Small intestine (tissue), 7 donors: ENCODE measurements around the gene AFM. TPM values are rescaled to one million over a fixed set of nuclear protein-coding genes. Genes with fewer than 3 reads are reported as not detected.

Experiments
- DNase-seq, 2 donors: peaks; one replicate each; pipeline versions ENCODE4 v3.0.0 to v3.0.0-alpha.2; 2013
- FAIRE-seq: peaks from 2 replicates; lab custom pipeline; 2012; peaks lifted over from hg19 to GRCh38; lab: Jason Lieb, UNC
- H3K27ac ChIP-seq, 3 donors: one replicate each; pipeline ENCODE4 v1.5.1; 2013; ENCODE audit warnings: low read length in 2 of 3, mild to moderate bottlenecking in 2 of 3, control low read depth in 1 of 3, inconsistent platforms in 1 of 3, low read depth in 1 of 3, moderate library complexity in 1 of 3
- H3K27me3 ChIP-seq, 3 donors: one replicate each; pipeline ENCODE4 v1.6.1; 2013; ENCODE audit warnings: low read length in 3 of 3, inconsistent platforms in 1 of 3; ENCODE audit not compliant: control insufficient read depth in 3 of 3, insufficient read depth in 3 of 3
- H3K36me3 ChIP-seq, 3 donors: one replicate each; pipeline ENCODE4 v1.6.1; 2013; ENCODE audit warnings: low read length in 3 of 3, inconsistent platforms in 1 of 3, low read depth in 1 of 3, mild to moderate bottlenecking in 1 of 3, moderate library complexity in 1 of 3; ENCODE audit not compliant: control insufficient read depth in 3 of 3, insufficient read depth in 2 of 3
- H3K4me1 ChIP-seq, 3 donors: one replicate each; pipeline ENCODE4 v1.6.1; 2013; ENCODE audit warnings: low read length in 2 of 3, inconsistent platforms in 1 of 3, low read depth in 1 of 3, mild to moderate bottlenecking in 1 of 3, moderate library complexity in 1 of 3; ENCODE audit not compliant: control insufficient read depth in 3 of 3, insufficient read depth in 2 of 3
- H3K4me3 ChIP-seq, 3 donors: one replicate each; pipeline ENCODE4 v1.5.1; 2013; ENCODE audit warnings: low read length in 3 of 3, control low read depth in 1 of 3, inconsistent platforms in 1 of 3, low read depth in 1 of 3, mild to moderate bottlenecking in 1 of 3, moderate library complexity in 1 of 3
- H3K9me3 ChIP-seq, 2 donors: one replicate each; pipeline ENCODE4 v1.6.1; 2013; ENCODE audit warnings: low read depth in 1 of 2, low read length in 1 of 2; ENCODE audit not compliant: control insufficient read depth in 2 of 2, insufficient read depth in 1 of 2
- WGBS, 3 donors: extraction: QIAGEN DNeasy Blood & Tissue Kit; methylation state at CpG; one replicate each; pipeline ENCODE4 v1.1.7; 2013; 5-methylcytosine and 5-hydroxymethylcytosine counted together
- polyA plus RNA-seq, 4 donors: library from polyadenylated mRNA; stranded (reverse) in 3 of 4; unstranded in 1 of 4; fragments of 200-250 nt in 3 of 4; fragments of 120-200 nt in 1 of 4; gene quantifications; one replicate each; pipeline versions ENCODE4 v1.2.1 to v1.2.3, GENCODE V29; 2013
- donor health status: healthy with polysubstance abuse.
- donor health status: control.
- donor health status: control.
- donor health status: Bipolar disorder and iron deficiency.
- donor health status: healthy.

Gene AFM
- polyA plus RNA-seq, 4 donors = 0.01 to 4.3 TPM; not detected in 2

- DNase-seq (no peak), FAIRE-seq (no peak)
- Histone ChIP-seq H3K27me3 (no peaks in the 10 kb centered on the region), H3K36me3 (peaks cover 0 to 5% (median 0%) of the 10 kb centered on the region in 3 donors), H3K9me3 (no peaks in the 10 kb centered on the region), H3K27ac (no peak overlapping the region), H3K4me1 (no peaks in the 10 kb centered on the region), H3K4me3 (no peak overlapping the region)
- WGBS, 3 donors = 86 to 92% (median 90%) methylated on average over 7 of the region's 7 CpGs
These were observed 35.9 kb upstream of the AFM start for GRCh38 chr4:73445383-73446335.

GRCh38 chr4:73446336-73446938 is 35.1 kb upstream of the AFM start:
- Histone ChIP-seq H3K27me3 (no peaks in the 10 kb centered on the region), H3K36me3 (peaks cover 0 to 6% (median 0%) of the 10 kb centered on the region in 3 donors), H3K27ac (no peak overlapping the region), H3K9me3 (no peaks in the 10 kb centered on the region), H3K4me1 (peaks cover 0 to 1% (median 0%) of the 10 kb centered on the region in 3 donors), H3K4me3 (no peak overlapping the region)
- DNase-seq = peak; percentile 58 to 69
- peak; percentile 64 for FAIRE-seq
- 4 to 19% (median 5%) methylated on average over 4 of the region's 4 CpGs for WGBS, 3 donors

GRCh38 chr4:73447671-73448070 is 33.9 kb upstream of the AFM start:
- Histone ChIP-seq H3K27ac (no peak overlapping the region), H3K4me1 (peaks cover 0 to 9% (median 4%) of the 10 kb centered on the region in 3 donors), H3K27me3 (no peaks in the 10 kb centered on the region), H3K36me3 (peaks cover 0 to 6% (median 0%) of the 10 kb centered on the region in 3 donors), H3K4me3 (no peak overlapping the region), H3K9me3 (no peaks in the 10 kb centered on the region)
- DNase-seq (no peak), FAIRE-seq (no peak)
- 79 to 85% (median 84%) methylated on average over 4 of the region's 4 CpGs for WGBS, 3 donors

- WGBS, 3 donors = 90 to 91% (median 91%) methylated on average over 4 of the region's 4 CpGs
- H3K9me3 ChIP-seq = no peaks in the 10 kb centered on the region
- H3K36me3 ChIP-seq = peaks cover 0 to 6% (median 0%) of the 10 kb centered on the region in 3 donors
- no peak for DNase-seq
- H3K4me1 ChIP-seq = peaks cover 0 to 17% (median 5%) of the 10 kb centered on the region in 3 donors
- H3K4me3 ChIP-seq = no peak overlapping the region
- FAIRE-seq = peak; percentile 59
- H3K27ac ChIP-seq = no peak overlapping the region
- H3K27me3 ChIP-seq = no peaks in the 10 kb centered on the region
These were observed 32.9 kb upstream of the AFM start for GRCh38 chr4:73448448-73449203.

- H3K36me3 ChIP-seq = peaks cover 0 to 6% (median 0%) of the 10 kb centered on the region in 3 donors
- no peaks in the 10 kb centered on the region for H3K9me3 ChIP-seq
- DNase-seq = no peak
- no peaks in the 10 kb centered on the region for H3K27me3 ChIP-seq
- no peak overlapping the region for H3K4me3 ChIP-seq
- H3K4me1 ChIP-seq = peaks cover 0 to 21% (median 6%) of the 10 kb centered on the region in 3 donors
- H3K27ac ChIP-seq = no peak overlapping the region
- FAIRE-seq = no peak
- 72 to 82% (median 77%) methylated on average over 9 of the region's 9 CpGs for WGBS, 3 donors
These were observed 31.0 kb upstream of the AFM start for GRCh38 chr4:73450398-73451004.

GRCh38 chr4:73451404-73451803 is 30.1 kb upstream of the AFM start:
- H3K36me3 ChIP-seq = peaks cover 0 to 6% (median 0%) of the 10 kb centered on the region in 3 donors
- FAIRE-seq (no peak), DNase-seq (no peak)
- 54 to 60% (median 55%) methylated on average over 3 of the region's 3 CpGs for WGBS, 3 donors
- H3K9me3 ChIP-seq = no peaks in the 10 kb centered on the region
- H3K4me3 ChIP-seq = no peak overlapping the region
- no peak overlapping the region for H3K27ac ChIP-seq
- H3K4me1 ChIP-seq = peaks cover 0 to 21% (median 6%) of the 10 kb centered on the region in 3 donors
- H3K27me3 ChIP-seq = no peaks in the 10 kb centered on the region

GRCh38 chr4:73451981-73452747 is 29.4 kb upstream of the AFM start:
- FAIRE-seq = no peak
- H3K4me1 ChIP-seq = peaks cover 0 to 24% (median 6%) of the 10 kb centered on the region in 3 donors
- no peaks in the 10 kb centered on the region for H3K9me3 ChIP-seq
- H3K4me3 ChIP-seq = no peak overlapping the region
- H3K27me3 ChIP-seq = no peaks in the 10 kb centered on the region
- peak overlapping the region in 1 of 3 donors; percentile 51 for H3K27ac ChIP-seq
- peaks cover 0 to 6% (median 0%) of the 10 kb centered on the region in 3 donors for H3K36me3 ChIP-seq
- 86 to 91% (median 90%) methylated on average over 4 of the region's 4 CpGs for WGBS, 3 donors
- DNase-seq = no peak
